SW 1271 (cell line): ENCODE data around the gene CIROP.

Experiments used
- DNase-seq, 2 experiments: peaks; one replicate each; lab custom pipeline; 2025; lab: John Stamatoyannopoulos, UW

CIROP gene

DNA sequence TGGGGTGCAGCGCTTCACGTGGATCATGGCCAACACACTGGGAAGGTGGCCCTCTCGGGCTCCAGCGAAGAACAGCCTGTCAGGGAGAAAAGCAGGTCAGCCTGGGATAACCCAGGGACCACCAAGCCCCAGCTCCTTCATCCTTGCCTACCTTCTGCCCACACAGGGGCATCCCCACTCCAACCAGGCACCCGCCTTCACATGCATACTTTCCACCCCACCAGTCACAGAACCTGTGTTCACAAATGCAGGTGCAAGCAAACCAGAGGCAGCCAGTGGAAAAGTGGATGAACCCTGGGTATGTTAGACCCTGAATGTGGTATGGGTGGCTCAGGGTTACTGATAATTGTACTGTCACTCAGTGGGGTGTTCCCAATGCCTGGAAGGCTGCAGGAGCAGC is 26.7 kb upstream of the CIROP start:
- DNase-seq: no peak

DNA sequence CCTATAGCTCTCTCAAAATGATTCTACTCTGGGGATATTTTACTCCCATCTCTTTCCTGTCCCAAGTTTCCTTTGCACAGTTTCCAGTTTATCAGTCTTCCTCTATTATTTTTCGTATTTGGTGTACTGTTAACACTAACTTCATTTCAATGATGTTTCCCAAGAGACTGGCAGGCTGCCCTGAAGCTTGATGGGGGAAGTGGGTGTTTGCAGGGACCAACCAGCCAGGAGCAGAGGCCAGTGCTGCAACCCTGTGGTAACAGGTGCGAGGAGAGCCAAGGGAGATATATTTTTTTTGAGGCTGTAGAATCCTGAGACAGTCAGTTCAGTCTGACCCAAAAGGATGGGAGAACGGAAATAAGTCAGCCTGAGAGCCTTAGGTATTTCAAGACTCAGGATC is 26.1 kb upstream of the CIROP start:
- DNase-seq: no peak

DNA sequence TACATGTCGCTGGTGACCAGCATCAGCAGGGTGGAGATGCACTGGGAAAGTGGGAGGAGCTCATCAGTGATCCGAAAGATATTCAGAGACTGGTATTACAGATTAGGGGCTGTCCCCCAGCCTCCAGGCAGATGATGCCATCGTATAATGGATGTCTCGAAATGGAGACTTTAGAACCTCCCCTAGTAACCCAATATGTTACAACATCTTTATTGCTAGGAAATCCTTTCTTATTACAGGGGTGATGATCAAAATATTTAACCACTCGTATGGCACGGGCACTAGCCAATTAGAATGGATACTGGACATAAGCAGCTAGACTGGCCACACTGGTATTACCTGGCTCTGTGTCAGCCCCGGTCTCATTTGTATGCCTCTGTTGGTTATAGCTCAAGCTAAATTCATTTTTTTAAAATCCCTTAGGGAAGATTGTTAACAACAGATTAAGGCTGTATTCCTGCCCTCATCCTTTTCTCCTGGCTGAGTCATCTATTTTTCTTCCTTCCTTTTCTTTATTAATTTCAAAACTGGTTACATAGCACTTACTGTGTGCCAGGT is 25.0 kb upstream of the CIROP start:
- no peak for DNase-seq

DNA sequence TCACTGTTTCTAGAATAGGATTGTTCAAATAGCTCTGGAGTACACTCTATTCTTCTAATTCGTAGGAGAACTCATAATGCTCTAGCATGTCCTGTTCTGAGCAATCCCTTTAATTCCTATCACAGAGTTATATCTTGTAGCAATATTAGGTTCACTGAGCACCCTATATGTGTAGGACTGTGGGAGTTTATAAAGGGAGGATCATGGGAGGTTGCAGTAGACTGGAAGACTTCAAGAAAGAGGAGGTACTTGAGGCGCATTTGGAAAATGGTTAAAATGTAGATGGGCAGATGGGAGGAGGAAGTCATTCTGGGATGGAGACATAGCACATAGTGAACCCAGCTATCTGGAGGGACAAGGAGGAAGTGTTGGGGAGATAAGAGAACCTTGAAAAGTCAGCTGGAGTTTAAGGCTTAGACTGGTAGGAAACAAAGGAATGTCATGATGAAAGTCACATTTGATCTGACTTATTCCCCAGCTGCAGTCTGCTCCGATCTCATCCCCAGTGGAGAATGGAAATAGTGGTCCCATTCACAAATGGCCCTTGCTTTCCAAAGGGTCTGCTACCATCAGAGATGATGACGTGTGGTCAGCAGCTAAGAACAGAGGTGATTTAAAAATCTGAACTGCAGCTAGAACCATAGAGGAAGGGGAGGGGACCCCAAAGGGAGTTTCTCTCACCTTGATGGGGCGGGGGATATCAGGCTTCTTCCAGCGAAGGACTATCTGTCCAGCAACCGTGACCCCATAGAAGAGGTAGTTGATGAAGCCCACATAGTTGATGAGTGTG is 24.4 kb upstream of the CIROP start:
- DNase-seq: no peak

DNA sequence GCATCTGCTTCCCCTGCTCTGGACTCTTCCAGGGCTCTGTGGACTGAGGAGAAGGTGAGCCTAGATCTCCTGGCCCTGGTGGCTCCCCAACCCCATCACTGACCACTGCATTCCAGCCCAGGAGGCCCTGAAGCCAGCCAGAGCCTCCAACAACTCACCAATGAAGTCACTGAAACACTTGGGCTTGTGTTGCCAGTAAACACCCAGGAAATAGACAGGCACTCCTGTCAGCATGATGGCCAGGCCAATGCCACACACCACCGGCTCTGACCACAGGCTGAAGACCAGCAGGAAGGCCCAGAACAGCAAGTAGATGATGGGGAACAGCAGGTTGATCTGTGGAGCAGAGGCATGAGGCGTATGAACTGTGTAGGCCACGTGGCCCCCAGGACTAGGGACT is 23.1 kb upstream of the CIROP start:
- no peak for DNase-seq

DNA sequence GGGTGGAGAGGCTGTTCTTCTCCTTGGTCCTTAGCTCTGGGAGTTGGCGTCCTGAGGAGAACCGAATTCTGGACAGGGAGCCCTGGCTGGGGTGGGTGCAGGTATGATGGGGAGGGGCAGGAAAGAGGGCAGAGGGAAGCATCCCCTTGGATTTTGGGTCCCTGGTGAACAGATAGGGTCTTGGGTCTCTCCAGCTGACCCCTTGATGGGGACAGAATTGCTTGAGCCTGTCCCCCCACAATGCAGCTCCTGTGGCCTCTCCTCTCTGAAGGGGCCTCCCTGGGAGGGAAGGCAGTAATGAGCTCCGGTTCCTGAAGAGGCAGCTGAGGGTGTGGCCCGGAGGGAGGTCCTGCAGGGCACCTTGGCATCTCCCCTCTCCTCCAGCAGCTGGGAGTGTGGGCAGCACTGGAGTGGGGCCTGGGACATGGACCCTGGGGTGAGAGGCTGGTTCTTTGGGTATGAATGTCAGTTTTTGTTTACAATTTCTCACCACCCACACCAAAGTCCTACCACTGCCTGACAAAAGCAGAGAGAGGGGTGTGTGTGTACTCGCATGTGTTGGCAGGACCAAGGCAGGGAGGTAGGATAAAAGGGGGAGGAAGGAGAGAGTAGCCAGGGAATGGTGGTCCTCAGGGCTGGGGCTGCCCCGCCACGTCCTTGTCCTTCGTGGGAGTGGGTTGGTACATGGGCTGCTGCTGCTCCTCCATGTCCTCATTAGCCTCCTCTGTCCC is 21.9 kb upstream of the CIROP start:
- DNase-seq: no peak

DNA sequence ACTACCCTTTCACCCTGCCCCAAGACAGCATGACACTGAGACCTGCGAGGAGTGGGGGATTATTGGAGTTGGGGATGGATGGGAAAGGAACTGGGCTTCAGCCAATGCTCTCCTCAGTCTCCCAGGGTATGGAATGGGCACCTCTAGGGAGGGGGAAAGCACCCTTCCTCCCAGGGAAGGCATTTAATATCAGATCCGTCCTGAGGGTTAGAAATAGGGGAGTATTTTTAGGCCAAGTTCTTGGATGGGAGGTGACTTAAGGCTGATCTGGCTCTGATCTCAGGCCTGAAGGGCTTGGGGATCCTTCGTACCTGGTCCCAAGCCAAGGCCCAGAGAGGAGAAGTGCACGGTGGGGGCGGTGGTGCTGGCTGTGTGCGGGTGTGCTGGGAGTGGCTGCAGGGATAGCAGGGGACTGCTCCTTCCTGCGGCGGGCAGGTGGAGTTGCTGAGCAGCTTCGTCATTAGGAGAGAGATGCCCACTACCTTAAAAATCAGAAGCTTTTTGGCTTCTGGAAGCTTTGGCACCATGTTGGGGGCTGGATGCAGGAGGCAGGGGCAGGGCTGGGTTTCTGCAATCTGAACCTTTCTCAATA is 21.2 kb upstream of the CIROP start:
- no peak for DNase-seq

DNA sequence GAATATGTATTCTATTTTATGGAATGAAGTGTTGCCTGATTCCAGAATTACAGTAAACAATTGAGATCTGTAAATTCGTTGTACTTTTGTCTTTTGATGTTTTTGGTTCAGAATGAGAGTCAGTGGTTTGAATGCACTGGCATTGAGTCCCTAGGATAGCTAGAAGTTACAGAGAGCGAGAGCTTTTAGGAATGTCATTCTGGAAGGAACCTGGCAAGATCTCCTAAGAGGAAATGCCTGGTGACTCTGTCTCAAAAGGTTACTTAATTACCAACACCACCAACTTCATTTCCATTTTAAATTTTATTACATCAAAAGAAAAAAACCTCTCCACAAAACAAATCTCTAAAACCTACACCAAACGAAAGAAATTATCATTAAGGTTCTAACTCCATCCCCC is 20.2 kb upstream of the CIROP start:
- no peak for DNase-seq

DNA sequence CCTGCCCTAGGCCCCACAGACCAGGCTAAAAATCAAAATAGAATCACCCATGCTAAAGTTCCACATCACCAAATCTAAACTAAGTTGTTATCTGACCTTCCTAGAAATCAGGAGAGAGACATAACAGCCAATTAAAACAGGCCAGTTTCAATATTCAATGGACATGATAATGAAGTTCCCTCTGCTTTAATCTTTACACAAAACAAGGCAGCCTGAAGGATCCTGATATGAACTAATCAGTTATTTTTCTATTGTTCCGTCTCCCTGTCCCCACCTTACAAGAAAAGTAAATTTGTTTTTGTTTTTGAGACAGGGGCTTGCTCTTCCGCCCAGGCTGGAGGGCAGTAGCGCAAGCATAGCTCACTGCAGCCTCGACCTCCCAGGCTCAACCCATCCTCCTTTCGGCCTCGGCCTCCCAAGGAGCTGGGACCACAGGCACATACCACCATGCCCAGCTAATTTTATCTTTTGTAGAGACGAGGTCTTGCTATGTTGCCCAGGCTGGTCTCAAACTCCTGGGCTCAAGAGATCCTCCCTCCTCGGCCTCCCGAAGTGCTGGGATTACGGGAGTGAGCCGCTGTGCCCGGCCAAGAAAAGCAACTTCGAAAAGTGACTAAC is 19.7 kb upstream of the CIROP start:
- DNase-seq: no peak

DNA sequence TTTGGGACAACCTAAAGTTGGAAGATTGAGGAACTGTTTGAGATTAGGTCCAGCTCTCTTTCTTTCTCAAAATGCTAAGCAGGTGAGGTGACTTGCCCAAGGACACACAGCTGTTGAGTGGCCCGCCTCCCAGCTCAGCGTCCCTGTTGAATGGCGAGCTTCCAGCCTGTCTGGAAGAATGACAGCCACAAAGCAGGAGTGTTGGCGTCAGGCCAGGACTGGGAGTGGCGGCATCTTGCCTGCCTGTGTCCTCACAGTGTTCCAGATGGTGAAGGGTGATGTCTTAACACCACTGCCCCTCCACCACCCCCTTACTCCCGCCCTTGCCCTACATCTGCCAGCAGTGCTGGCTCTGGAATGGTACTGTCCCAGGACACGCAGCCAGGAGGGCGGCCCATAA is 18.6 kb upstream of the CIROP start:
- no peak for DNase-seq

DNA sequence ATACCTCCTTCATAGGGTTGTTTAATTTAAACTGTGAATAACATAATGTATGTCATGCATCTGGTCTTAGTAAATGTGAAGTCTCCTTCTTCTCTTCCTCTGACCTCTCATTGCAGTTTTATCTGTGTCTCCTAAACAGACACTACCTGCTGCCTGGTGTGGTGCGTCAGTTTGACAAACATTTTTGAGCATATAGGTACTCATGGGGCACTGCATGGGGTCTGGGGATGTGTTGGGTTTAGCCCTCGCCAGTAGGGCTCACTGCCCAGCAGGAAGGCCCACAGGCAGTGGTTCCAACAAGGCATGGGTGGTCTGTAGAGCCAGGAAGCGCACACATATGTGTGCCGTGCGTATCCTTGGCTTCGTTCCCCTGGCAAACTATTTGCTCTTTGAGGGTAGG is 17.3 kb upstream of the CIROP start:
- DNase-seq: no peak

DNA sequence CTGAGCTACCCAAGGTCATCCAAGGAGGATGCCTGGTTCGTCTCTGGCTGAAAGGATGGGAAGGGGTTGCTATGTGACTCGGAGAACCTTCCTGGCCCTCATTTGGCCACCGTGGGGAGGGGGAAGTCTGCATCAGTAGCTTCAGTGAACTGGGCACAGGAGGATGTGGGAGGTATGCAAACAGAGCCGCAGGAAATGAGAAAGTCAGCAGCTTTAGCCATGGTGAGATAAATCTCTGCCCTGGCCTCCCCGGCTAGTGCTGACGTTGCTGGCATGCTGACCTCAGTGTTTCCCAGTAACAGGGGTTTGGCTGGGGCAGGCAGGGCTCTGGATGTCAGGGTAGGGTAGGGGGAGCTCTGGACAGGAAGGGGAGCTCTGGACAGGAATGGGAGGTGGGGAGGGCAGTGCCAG is 16.6 kb upstream of the CIROP start:
- DNase-seq: no peak

DNA sequence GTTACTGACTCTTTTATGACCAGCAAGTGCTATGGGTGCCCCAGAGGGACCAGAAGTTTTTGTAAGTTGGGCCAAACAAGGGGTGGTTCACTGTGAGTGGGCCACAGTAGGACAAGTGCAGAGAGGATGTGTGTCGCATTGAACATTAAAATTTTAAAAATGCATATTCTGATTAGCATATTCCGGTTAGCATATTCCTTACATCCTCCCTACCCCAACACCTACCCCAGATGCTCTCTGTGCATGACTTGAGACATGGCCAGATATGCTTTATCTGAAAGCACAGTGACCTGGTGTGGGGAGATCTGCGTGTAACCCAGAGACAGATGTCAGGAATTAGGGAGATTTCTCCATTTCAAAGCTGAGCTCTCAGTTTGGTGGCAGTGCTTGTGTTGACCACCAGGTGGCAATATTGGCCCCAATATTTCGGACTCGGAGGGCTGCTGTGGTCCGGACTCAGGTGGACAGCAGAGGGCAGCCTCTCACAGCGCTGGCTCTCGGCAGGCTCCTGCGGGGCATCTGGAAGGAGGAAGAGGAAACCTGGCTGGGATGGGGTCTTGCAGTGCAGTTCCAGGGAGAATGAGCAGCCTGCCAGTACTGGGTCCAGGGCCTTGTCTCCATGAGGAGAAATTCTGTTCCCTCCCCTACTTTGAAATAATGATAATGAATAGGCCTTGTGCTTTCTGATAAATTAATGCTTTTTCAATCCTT is 15.9 kb upstream of the CIROP start:
- peak; percentile 64 to 79 for DNase-seq

DNA sequence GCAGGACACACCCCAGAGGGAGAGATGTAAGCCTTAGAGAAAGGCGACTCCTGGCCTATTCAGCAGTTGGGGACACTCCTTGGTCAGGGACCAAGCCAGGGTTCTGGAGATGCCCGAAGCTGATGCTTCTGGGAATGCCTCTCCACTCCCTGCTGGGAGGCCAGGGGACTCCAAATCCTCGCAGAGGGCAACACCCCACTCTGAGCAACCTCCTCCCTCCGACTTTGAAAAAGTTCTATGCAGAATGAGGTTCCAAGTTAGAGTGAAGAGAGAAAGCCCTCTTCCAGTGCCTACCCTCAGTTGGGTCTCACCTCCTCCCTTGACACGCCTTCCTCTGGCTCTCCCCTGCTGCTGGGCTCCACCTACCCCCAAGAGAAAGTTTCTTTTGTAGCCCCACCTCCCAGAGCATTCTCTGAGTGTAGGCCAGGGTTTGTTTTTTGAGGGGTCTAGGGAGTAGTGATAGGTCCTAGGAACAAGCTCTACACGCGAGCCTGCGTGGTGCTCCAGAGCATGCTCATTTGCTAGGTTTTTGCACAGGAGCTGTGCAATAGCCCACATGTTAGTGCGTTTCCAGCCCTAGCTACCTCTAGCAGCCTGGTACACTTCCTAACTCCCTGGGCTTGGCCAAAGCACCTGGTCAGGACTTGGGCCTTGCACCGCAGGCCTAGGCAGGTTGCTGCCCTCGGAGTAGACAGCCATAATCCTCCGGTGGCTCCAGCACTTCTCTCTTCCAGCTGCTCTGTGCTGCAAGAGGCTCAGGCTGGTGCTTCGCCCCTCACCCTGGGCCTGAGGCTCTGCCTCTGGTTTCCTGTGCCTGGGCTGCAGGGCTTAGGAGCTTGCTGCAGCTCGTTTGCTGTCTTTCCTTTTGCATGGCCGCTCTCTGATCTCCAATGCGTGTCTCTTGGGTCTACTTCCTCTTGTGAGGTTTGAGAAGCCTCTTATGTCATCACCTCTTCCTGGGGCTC is 14.9 kb upstream of the CIROP start:
- DNase-seq: no peak

DNA sequence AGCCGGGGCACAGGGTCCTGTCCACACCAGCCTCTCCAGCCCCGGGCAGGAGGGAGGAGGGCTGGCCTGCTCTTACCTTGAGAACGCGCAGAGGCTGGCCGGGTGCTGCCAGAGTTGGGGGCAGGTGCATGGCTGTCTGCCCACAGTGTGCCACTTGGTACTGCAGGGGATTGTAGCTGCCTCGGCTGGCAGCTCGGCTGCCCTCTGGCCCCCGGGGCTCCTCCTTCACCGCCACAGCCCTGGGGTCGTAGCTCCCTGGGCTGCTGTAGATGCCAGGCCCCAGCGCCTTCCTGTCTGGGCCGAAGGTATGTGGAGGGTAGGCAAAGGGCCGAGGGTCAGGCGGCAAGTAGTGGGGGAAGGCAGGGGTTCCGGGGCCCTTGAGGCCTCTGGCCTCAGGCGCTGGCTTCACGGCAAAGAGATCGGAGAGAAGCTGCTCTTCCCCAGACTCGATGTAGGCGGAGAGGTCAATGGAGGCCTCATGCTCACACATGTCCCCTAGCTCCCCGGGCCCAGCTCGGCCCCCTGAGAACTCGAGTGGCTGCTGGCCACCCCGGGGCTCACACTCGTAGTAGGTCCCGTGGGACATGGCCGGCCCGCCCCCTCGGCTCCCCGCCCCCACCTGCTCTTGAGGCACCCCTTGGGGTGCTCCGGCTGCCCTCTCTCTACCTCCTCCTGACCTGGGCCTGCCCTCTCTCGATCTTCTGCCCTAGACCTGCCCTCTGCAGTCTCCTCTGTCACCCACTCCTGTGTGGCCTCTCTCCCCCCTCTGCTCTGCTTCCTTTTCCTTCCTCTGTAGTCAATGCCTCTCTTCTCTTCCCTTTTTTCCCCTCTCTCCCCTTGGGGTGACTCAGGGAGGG is 13.9 kb upstream of the CIROP start, which contains the start of gene CEBPE:
CEBPE (minus strand) TSS at position 750 of the 857 bp plus-strand sequence; CDS start at position 586, 164 bp downstream.
- DNase-seq: no peak

DNA sequence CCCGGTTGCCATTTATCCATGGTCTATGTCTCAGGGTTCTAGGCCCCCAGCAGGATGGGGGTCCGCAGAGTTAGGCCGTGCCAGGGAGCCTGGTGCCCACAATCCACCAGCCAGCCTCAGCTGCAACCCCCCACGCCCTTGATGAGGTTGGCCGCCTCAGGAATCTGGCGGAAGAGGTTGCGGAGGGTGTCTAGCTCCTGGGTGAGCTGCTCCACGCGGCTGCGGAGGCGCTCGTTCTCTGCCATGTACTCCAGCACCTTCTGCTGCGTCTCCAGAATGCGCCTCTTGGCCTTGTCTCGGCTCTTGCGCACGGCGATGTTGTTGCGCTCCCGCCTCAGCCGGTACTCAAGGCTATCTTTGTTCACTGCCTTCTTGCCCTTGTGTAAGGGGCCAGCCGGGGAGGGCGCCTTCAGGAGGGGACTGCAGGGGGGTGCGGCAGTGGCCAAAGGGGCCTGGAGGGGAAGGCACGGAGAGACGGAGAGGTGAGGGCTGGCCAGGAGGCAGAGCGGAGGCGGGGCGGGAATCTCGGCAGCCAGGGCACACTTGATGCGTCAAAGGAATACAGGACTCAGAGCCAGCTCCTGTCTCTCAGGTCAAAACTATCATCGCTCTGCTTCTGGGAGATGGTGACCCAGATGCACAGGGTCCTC is 12.7 kb upstream of the CIROP start:
- no peak for DNase-seq

DNA sequence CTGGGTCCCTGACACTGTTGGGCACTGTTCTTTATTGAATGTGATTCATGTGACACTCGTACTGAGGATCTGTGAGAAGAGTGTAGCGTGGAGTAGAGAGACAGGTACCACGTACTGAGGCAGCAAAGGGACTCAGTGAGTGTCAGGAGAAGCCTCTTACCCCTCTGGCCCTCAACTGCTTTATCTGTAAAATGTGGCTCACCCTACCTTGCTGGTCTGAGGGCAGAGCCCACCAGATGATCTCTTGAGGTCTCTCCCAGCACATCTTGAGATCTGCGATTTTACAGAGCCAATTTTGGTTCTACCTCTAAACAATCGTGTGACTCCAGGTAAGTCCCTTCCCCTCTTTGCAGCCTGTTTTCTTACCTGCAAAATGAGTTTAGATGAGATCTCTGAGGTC is 11.1 kb upstream of the CIROP start:
- DNase-seq: no peak

DNA sequence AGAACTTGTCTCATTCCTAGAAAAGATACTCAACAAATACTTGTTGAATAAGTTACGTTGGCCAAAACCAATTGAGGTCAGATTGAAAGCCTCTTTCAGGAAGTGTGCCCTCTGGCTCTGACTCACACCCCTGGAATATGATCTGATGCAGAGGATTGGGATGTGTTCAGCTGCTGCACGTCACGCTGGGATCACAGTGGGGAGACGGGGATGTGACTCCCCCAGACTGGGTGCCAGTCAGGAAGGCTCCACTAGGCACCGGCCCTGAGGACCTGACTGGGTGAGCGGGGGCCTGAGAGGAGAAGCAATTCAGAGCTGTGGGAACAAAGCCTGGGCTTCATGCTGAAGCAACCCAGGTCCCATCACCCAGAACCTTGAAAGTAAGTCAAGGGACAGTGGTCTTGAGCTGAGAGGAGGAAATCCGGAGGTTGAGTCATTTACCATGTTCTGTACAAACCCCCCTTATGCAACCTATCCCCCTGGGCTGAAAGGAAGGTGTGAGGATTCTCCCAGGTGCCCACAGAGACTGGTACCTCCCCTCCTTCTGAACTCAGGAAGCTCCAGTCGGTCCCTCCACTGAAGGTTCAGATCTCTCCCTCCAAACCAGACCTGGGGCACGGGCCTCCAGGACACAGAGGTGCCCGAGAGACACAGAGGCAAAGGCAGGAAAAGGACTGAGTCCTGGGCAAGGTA is 10.4 kb upstream of the CIROP start:
- DNase-seq: peak; percentile 92 to 93
